ENCODE data around the gene NOTO.

- TF ChIP-seq CTCF (IDR thresholded peaks at IDR 0.05), result no peak
- no peak for TF ChIP-seq ZFX (IDR thresholded peaks at IDR 0.05; ENCODE audit: borderline replicate concordance)
These were observed 31.8 kb downstream of the NOTO start, which contains the start of gene CCT7 for GRCh38 chr2:73233932-73234832.
